Measurements from ENCODE around the gene ARHGAP28.
"Not testable (repeated sequence)": the region's sequence is repeated elsewhere in the genome, so short reads cannot be mapped to it uniquely, and the experiment has no call there.

ARHGAP28 gene

DNA sequence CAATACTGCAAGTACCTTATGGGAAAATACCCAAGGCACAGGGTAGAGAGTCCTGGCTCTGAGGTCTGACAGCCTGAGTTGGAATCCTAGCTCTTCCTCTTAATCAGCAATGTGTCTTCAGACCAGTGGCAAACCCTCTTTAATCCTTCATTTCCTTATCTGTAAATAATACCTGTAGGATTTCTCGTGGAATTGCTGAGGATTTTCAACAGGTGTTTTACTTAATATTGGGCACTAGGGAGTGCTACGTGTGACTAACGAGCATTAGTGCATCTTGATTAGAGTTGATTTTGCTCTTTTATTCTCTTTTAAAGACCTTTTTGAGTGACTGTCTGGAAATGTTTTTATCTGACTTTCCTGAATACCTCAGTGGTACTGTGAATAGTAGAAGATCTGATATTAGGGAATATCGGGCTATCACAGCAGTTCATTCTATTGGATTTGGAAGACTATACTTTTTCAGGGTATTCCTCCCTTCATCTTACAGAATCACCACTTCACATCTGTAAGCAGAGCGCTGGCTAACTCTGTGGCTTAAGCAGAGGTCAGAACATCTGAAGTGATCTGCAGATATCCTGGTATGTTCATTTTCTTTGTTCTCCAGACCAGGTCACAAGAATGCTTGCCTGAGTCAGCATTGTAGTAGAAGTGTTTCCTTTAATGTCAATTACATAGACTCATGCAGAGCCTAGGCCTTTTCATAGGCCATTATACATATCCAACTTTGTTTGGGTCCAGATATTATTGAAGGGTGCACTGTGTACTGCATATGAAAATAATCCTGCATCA is 49.1 kb downstream of the ARHGAP28 start:
- DNase-seq = no peak

DNA sequence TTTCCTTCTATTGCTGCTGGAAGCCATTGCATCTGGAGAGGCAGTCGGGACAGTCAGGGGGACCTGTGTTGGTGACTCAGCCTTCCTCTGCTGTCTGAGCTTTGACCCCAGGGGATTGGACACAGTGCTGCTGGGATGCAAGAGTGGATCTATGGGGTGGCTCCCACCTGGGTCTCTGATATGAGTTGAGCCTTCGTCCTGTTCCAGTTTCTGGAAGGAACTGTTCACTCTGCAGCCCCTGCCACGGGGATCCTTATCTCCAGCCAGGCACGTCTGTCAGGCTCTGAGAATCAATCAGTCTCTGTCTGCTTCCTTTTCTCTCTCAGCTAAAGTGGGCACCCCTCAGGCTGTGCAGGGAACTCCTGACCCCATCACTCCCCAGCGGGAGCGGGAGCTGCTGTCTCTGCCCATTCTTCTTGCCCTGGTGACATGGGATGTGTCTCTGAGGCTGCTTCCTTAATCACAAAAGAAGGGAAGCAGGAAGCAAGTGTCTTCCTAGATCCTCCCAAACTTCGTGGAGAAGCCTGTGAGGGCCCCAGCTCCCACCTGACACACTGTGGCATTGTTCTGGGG is 51.7 kb downstream of the ARHGAP28 start:
- peak; percentile 39 for DNase-seq

DNA sequence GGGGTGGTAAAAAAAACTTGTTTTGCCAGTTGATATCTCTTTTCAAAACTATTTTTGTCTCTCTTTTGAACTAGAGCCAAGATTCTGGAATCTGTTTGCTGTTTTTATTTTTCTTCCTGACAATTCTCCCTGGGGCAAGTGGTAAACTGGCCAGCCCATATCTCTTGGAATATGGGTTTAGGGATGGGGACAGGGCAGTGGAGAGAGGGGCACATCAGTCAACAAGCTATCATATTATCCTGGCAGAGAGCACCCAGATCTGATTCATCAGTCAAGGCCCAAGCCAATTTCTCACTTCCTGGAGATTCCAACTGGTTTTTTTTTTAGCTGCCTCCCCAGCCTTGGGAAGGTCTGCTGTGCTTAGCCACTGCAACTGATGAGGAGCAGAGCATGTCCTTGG is 52.3 kb downstream of the ARHGAP28 start:
- DNase-seq = no peak

DNA sequence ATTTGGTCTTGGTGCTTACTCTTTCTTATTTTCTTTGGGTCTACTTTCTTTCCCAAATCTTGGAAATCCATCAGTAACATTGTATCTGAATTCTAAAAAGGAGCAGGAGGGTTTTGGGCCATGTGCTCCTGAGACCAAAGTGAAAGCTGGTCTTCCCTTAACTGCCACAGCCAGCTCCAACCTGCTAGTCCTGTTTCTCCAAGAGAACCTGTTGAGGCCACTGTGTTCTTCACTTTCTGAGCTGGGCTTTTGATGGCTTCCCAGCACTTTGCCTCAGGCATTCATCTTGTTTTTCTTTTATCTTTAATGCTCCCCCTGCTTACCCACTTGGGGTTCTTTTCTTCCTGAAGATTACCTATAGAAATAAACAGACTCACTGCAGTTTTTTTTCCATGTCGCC is 53.3 kb downstream of the ARHGAP28 start:
- DNase-seq = no peak

DNA sequence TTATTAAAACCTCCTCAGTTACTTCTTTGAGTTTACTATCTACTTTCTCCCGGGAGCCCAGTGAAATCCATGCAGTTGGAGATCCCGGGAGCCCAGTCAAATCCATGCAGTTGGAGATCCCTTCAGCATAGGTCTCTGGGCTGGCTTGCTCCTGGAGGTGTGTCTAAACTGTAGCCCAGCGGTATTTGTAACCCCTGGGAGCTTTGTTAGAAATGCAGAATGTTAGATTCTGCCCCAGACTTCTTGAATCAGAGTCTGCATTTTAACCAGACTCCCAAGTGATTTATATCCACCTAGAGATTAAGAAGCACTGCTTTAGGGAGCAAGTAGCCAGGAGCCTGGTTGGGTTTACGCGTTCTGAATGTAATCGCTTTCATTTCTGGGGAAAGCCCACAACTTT is 54.5 kb downstream of the ARHGAP28 start:
- DNase-seq = no peak

DNA sequence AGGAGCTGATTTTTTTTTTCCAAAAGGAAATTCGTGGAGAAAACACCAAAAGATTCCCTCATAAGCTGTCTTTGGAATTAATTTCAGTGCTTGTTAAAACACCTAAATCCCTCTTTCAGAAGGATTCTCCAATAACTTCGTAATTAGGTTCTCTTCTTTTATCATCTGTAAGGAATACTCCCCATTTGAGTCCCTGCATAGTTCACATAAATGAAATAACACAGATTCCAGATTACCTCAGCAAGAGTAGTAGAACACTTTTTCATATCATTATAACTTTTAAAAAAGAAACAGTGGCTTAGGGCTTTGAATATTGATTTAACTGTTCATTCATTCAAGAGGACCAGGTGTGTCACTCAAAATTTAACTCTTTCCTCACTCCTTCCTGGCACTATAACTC is 55.5 kb downstream of the ARHGAP28 start:
- DNase-seq = no peak

DNA sequence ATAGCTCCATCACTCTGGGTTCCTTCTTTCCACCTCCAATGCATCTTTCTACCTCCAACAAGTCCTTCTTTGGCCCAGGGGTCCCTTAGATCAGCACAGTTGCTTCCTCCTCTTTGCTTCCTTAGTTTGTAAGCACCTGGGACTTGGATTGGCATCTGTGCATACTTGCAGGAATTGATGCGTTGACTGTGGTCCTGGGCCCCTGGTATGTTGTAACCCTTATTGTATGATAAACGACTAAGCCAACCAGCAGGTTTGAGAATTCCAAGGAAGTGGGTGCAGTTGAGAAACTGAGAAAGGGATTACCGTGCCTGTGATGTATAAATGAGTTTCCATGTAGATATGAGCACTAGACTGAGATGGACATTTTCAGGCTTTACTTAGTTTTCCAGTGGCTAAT is 55.9 kb downstream of the ARHGAP28 start:
- DNase-seq = no peak

DNA sequence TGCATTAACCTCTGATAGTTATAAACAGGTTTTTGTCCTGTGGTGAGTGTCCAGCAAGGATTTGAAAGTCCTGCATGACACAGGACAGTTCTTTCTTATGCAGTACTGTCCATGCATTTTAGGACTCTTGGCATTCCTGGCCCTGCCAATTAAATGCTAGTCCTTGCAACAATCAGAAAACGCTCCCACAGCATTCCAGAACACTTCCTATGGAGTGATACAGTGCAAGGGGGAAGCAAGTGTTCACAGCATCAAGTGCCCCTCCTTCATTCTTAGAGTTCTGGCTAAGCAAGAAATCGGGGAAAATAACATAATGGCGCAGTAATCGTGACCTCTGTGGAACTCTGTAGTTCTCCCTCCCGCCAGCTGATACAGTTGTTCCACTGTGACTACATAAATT is 62.9 kb downstream of the ARHGAP28 start:
- DNase-seq = no peak

DNA sequence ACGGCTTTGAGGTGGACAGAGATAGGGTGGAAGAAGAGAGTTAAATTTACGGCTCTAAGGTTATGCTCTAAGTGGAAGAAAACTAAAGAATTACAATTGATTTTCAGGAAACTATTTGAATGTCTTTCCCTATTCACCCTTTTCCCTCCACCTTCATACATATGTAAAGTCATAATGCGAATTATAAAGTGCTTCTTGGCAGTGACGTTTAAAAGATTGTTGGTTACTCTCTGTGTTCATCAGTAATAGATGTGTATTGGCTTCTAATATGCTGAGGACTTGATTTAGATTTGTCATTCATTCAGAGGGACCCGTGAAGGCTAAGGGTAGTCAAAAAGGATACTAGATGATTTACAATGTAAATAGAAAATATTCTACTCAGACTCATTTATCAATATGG is 63.9 kb downstream of the ARHGAP28 start:
- no peak for DNase-seq

DNA sequence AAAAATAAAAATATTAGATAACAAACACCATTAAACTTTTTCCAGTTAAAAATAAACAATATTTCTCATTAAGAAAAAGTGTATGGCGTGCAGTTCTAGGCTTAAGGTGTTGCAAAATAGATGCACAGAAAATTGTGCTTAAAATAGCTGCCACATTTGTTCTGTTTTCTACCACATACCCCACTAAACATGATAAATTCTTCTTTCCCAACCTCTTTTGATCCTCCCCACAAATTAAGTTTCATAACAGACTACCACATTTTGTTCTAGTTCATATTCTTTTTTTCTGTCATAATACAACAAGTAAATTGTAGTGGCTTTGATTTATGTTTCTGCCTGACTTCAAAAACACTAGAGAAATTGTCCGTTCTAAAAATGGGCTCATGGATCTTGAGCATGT is 64.5 kb downstream of the ARHGAP28 start:
- DNase-seq = no peak

DNA sequence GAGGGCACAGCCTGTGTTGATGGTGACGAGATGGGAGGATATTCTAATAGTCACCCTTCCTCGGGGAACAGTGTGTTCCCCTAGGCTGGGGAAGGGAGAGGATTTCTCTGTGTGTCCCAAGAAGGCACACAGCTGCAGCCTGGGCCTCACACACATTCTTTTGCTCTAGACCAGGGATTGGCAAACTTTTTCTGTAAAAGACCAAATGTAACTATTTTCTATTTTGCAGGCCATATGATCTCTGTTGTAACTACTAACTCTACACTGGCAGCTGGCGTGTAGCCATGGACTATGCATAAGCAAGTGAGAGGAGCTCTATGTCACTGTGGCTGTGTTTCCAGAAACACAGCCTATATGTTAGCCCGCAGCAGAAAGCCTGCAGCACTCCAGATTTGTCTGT is 65.8 kb downstream of the ARHGAP28 start:
- peak; percentile 56 for DNase-seq

DNA sequence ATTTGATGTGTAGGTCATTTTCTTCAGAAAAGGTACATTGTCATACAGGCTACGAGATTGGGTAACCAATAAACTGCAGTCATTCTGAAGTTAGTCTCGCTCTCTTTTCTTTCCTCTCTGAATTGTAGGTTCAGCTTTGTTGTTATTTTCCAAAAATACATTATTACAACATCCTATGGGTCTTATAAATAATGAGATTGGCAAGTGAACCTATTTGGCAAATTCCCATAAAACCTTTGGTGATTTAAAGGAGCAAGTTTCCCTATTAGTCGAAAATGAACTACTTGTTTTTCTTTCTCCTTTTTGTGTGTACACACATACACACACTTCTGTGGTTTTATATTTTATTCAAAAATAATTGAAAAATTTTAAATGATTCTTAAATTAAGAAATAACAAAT is 67.0 kb downstream of the ARHGAP28 start:
- DNase-seq = no peak

DNA sequence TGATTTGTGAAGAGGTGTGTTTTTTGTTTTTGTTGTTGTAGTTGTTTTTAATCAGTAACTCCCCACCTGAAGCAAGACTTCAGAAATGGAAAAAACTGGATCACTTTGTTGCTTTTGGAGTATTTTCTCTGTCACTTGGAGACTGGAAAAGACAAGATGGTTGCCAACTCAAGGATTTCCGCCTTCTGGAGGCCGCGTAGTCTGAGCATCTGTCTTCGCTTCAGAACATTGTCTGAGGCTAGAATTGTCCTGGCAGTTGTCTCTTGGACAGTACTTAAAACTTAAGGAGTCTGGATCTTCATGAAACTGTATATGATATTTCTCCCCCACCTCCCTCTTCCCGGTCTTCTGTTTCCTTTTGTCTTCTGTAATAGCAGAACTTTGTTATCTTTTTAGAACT is 67.7 kb downstream of the ARHGAP28 start:
- DNase-seq = no peak

DNA sequence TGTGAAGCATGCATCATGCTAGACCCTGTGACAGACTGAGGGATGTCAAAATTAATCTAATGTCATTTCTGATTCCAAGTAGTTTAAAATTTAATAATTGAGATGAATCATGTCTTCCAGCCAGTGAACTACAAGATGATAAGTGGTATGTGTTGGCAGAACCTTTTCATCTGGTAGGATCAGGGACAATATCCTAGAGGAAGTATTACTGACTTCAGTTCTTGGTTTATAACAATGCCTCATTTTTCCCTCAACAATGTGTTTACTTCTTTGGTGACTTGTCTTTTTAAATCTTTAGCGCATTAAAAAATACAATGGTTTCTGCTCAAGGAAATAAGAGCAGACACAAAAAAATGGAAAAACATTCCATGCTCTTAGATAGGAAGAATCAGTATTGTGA is 69.4 kb downstream of the ARHGAP28 start:
- DNase-seq = no peak

DNA sequence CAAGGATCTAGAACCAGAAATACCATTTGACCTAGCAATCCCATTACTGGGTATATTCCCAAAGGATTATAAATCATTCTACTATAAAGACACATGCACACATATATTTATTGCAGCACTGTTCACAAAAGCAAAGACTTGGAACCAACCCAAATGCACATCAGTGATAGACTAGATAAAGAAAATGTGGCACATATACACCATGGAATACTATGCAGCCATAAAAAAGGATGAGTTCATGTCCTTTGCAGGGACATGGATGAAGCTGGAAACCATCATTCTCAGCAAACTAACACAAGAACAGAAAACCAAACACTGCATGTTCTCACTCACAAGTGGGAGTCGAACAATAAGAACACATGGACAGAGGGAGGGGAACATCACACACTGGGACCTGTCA is 70.8 kb downstream of the ARHGAP28 start:
- DNase-seq = not testable (repeated sequence)

DNA sequence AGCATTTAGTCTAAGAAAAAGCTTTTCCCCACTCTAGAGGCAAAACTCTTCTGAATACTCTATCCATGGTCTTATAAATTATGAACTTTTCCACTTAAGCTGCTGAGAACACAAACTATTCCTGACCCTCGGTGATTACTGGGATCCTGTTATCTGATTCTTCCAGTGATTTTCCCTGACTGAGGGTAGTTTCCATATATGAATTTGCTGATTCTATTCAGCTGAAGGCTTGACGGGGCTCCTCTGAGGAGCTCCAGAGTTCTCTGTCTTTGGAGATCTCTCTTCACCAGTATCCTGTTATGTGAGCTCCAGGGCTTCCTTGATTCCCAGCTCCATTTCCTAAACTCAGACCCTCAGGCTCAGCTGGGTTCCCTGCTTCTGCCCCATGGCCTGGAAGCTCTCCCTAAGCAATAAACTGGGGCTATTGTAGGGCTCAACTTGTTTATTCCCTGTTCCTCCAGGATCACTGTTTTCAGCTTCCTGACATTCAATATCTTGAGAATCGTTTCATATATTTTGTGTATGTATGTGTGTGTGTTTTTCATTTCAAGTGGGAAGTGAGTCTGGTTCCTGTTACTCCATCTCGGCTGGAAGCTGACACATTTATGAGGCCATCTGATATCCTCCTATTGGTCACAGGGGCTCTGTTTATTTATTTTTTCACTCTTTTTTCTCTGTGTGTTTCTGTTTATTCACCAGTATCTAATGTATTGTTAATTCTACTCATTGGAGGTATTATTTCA is 78.2 kb downstream of the ARHGAP28 start:
- DNase-seq = no peak

DNA sequence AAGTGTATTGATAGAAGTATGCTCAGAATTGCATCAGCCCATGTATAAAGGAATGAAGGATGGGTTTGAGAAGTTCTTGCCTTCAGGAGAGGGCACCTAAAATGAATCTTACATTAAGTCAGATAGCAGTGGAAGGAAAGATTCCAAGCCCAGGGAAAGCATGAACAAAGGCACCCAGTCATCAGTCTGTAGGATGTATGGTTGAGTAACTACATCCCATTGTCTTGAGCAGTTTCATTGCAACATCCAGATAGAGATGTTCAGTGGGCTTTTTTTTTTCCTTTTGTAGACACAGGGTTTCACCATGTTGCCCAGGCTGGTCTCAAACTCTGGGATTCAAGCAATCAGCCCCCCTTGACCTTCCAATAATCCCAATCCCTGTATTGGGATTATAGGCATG is 80.7 kb downstream of the ARHGAP28 start:
- no peak for DNase-seq

DNA sequence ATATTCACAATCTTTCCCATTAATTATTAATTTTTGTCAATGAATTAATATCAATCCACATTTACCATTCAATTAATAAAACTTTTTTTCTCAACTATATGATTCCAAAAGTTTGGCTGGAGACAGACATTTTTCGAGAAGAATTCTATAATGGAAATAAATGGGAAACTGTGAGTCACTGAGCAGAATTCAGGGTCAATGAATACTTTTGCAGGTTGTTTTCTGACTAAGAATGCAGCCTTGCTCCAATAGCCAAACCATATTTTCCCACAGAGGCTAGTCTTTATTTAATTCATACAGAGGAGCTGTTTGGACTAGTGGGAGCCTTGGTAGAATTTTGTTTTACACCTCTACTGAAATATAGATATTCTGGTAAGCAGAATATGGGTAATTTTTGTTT is 82.3 kb downstream of the ARHGAP28 start:
- DNase-seq = no peak

DNA sequence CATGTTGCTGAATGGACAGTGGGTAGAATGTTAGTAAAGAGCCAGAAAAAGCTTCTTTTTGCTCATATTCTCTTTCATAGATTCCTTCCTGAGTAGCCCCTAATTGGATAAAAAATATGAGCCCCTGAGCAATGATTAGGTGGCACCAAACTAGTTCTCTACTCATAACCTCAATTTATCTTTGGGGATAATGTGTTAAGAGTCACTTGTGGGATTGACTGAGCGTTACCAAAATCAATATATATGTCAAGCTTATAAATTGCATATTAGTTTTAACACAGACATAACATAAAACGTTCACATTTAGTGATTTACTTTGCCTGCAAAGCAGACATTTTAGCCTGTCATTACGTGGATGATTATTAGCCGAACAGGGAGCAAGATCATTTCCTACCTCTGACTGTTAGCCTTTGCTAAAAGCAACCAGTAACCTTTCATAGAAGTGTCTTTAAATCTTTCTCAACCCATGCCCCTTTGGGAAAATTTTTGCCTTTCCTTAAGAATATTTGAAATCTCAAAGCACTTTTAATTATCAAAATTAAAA is 85.4 kb downstream of the ARHGAP28 start:
- no peak for DNase-seq

DNA sequence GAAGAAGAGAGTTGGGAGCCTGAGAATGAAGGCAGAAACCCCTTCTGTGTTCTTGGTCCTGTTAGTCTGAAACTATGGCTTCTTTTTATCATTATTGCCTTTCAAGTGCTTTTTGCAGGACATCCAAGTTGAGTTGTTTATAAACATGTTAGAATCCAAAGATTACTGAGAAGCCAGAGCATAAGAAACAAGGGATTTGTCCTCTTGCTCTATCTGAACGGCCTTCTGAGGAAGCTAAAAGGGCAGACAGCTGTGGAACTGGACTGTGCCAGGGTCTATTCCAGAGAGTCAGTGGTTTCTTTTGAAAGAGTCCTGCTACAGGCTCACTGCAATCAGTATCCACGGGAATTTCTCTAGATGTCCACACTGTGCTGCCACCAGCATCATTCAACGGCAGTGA is 86.6 kb downstream of the ARHGAP28 start:
- no peak for DNase-seq

DNA sequence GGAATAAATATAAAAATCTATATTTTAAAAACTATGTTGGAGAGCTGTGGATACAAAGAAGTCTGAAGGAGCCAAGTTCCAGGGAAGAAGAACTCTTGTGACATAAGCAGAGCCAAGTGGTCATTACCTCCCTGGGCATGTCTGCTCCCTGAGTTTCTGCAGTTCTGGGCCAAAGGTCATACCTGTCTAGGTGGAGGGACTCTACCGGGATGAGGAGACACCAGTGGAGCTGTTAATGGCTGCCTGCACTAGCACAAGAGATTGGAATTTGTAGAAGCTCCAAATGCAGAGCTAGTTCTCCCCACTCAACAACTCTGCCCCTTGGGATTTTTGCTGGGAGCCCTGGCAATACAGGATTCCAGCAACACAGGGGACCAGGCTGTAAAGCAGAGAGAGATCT is 89.8 kb downstream of the ARHGAP28 start:
- DNase-seq = no peak

DNA sequence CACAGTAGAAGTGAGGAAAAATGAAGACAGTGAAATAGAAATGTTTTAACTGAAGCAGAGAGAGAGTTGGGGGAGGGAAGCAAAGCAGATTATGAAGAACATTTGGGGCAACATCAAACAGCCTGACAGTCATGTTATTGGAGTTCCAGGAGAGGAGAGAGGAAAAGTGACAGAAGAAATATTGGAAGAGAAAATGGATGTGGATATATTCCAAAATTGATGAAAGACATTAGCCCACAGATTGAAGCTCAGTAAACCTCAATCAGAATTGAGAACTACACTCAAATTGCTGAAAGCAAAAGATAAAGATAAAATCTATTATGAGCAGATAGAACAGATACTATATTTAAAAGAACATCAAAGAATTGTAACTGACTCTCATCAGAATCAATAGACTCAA is 90.8 kb downstream of the ARHGAP28 start:
- DNase-seq = no peak

DNA sequence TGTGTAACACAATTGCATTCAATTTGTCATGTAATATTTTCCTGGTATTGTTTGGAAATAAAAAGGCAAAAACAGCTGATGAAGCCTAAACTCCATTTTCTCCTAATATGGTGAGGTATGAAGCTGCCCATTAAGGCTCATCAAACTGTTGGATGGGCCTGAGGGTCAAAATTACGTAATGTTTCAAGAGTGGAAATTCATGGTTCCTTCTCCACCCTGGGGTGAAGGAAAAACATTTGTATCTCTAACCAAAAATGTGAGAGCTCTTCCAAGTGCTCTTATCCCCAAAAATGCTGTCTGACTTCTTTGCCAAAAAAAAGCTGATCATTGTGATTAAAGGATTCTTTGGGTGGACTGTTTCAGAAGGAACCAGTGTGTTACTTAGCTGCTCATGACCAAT is 91.8 kb downstream of the ARHGAP28 start:
- DNase-seq = no peak

DNA sequence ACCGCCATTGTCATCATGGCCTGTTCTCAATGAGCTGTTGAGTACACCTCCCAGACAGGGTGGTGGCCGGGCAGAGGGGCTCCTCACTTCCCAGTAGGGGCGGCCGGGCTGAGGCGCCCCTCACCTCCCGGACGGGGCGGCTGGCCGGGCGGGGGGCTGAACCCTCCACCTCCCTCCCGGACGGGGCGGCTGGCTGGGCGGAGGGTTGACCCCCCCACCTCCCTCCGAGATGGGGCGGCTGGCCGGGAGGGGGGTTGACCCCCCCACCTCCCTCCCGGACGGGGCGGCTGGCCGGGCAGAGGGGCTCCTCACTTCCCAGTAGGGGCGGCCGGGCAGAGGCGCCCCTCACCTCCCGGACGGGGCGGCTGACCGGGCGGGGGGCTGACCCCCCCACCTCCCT is 97.6 kb downstream of the ARHGAP28 start:
- DNase-seq = not testable (repeated sequence)
